Muscle layer of colon (tissue), 2 donors: Measurements from ENCODE around the gene SQOR.

Experiments
- H3K27ac ChIP-seq: one replicate; pipeline ENCODE4 v1.7.0; 2013; ENCODE audit warnings: low read depth, mild to moderate bottlenecking, low read length, moderate library complexity
- H3K27me3 ChIP-seq, 2 donors: one replicate each; pipeline ENCODE4 v1.7.0; 2013; ENCODE audit warnings: low read length in 2 of 2, mild to moderate bottlenecking in 2 of 2; ENCODE audit not compliant: insufficient read depth in 2 of 2, control insufficient read depth in 1 of 2
- H3K36me3 ChIP-seq: one replicate; pipeline ENCODE4 v1.7.0; 2013; ENCODE audit warnings: mild to moderate bottlenecking, low read length; ENCODE audit not compliant: insufficient read depth
- H3K4me1 ChIP-seq: one replicate; pipeline ENCODE4 v1.7.0; 2013; ENCODE audit warnings: mild to moderate bottlenecking, low read length; ENCODE audit not compliant: insufficient read depth
- H3K4me3 ChIP-seq, 2 donors: one replicate each; pipeline ENCODE4 v1.7.0; 2013; ENCODE audit warnings: low read length in 2 of 2, low read depth in 1 of 2, mild to moderate bottlenecking in 1 of 2, moderate library complexity in 1 of 2
- H3K9ac ChIP-seq: one replicate; pipeline ENCODE4 v1.7.0; 2013; ENCODE audit warnings: low read length
- H3K9me3 ChIP-seq: one replicate; pipeline ENCODE4 v1.7.0; 2013; ENCODE audit warnings: mild to moderate bottlenecking, low read length
- donor health status: abdominal sarcoma.
- donor health status: Adenocarcinoma of cecum.

Gene SQOR

DNA sequence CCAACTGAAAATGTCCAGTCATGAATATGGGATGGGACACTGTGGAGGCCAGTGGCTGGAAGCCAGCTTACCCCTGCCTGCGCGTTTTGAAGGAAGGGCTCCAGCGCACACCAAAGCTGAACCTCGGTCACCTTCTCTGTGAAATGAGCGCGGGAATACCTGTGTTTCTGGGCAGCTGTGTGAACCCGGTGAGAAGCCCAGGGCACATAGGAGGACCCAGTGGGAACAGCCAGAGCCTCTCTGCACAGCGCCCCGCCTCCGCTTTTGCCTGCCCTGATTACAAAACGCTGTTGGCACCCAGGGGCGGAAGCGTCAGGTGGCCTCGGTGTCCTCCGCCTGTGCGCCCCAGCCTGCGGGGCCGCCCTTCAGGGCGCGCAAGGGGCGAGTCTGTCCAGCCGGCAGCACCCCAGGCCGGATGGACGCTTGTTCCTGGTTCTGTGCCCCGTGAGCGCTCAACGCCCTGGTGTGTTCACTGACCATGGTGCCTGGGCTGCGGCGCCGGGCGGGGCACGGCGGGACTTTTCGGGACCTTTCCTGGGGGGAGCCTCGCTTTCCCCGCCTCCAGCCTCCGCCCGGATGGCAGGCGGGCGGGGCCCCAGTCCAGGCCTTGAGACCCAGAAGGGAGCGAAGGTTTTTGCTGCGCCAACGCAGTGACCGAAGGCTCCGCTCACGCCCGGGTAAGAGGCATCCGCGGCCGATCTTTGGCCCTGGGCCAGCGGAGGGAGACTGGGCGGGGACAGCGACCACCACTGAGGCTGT lies at the start of gene SQOR:
TSS of gene SQOR (plus strand) at position 598 of the 759 bp plus-strand sequence. CDS start 23,895 bp downstream, outside the sequence.
- Histone ChIP-seq H3K9ac (peak within 1 kb of the TSS; percentile 92), H3K4me1 (peaks cover 24% of the 10 kb centered on the region), H3K4me3 (peak within 1 kb of the TSS; percentile 72 to 95), H3K27ac (peak within 1 kb of the TSS; percentile 95), H3K36me3 (no peaks in the 10 kb centered on the region), H3K9me3 (no peaks in the 10 kb centered on the region), H3K27me3 (no peaks in the 10 kb centered on the region)

DNA sequence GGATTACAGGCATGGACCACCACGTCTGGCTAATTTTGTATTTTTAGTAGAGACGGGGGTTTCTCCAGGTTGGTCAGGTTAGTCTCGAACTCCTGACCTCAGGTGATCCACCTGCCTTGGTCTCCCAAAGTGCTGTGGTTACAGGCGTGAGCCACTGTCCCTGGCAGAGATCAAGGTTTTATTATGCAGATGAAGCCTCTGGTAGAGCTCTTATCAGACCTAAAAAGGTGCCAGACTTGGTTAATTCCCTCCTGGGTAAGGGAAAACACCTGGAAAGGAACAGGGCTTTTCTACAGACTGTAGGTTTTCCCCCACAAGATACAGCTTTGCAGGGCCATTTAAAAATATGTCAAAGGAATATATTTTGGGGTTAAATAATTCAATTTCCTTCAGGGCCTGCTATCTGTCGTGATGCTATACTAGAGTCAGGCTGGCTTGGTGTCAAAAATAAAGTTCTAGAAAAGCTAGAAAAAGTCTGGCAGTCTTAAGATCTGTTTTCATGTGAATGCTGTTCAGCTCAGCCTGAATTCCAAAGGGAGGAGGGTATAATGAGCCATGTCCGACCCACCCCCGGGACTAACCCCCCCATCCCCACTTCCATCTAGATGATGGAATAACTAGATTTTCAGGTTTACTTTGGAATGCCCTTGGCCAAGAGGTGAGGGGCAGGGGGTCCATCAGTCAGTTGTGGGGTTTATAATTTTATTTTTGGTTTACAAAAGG lies 49.6 kb upstream of the SQOR start:
- Histone ChIP-seq H3K4me3 (no peak overlapping the region), H3K27me3 (no peaks in the 10 kb centered on the region), H3K9me3 (no peaks in the 10 kb centered on the region), H3K36me3 (no peaks in the 10 kb centered on the region), H3K27ac (no peak overlapping the region), H3K9ac (no peak overlapping the region), H3K4me1 (peaks cover 31% of the 10 kb centered on the region)

DNA sequence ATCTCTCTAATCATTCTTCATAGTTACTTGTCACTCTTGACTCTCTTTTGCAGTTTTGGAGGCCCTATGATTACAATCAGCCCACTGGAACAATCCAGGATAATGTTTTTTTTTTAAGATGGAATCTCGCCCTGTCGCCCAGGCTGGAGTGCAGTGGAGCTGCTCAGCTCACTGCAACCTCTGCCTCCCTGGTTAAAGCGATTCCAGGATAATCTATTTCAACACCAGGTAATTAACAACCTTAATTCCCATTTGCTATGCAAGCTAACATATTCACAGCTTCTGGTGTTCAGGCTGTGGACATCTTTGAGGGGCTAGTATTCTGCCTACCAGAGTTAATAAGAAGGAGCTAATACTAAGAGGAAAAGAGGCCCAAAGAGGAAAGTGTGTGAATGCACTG lies 48.7 kb upstream of the SQOR start:
- Histone ChIP-seq H3K9me3 (no peaks in the 10 kb centered on the region), H3K4me1 (peaks cover 31% of the 10 kb centered on the region), H3K27me3 (no peaks in the 10 kb centered on the region), H3K9ac (peak overlapping the region; percentile 84), H3K36me3 (no peaks in the 10 kb centered on the region), H3K27ac (peak overlapping the region; percentile 92), H3K4me3 (peak overlapping the region; percentile 71 to 80)

DNA sequence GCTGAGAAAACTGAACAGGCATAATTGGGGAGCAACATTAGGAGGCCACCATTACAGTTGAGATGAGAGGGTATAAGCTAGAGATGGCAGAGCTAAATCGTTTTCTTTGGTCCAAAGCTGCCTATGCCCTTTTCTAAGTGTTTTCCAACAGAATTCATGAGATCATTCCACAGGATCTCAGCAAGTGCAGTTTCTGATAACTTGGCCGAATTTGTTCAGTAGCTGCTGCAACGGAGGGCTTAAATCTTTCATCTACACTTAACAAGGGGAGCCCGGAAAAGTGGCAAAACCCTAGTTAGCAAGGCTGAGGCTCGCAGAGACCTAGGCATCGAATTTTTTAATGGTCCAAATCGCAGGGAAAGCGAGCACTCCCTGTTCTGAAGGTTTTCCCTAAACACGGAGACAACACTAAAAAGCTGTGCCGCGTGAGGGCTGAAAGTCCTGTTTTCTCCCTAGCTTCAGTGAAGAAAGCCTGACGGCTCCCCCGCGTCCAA lies 48.2 kb upstream of the SQOR start:
- Histone ChIP-seq H3K27ac (peak overlapping the region; percentile 92), H3K4me1 (peaks cover 31% of the 10 kb centered on the region), H3K27me3 (no peaks in the 10 kb centered on the region), H3K36me3 (no peaks in the 10 kb centered on the region), H3K9ac (peak overlapping the region; percentile 84), H3K9me3 (no peaks in the 10 kb centered on the region), H3K4me3 (peak overlapping the region; percentile 71 to 80)

DNA sequence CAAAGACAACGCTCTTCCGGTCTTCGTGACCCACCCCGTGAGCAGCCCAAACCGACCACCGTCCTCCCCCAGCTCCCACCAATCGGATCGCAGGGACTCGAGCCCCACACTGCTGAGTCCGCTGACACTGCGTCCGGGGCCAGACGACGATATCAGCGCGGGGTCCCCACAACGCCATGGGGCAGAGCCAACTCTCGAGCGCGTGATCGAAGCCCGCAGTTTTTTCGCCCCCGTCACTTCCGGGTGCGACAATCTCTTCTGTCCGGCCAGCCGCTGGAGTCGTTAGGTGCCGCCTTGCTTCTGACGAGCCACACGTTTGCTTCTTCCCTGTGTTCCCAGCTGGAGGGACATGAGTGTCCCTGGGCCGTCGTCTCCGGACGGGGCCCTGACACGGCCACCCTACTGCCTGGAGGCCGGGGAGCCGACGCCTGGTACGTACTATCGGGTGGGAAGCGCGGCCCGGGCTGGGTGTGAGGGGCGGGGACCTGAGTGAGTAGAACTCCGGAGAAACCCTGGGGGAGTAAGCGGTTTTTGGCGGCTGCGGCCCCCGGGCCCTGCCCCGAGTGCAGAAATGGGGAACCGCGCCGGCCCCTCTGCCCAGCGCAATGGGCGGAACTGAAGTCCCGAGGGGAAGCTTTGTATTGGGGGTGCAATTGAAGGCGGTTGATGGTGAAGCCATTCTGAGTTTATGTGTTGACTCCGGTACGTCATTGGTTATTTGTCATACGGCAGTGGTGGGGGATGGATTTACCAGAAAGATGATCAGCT lies 47.5 kb upstream of the SQOR start, which contains the start of gene BLOC1S6:
TSS of gene BLOC1S6 (plus strand) at position 285 of the 768 bp plus-strand sequence. CDS start at position 350, 65 bp downstream.
- peak within 1 kb of the TSS; percentile 71 to 80 for H3K4me3 ChIP-seq
- peaks cover 31% of the 10 kb centered on the region for H3K4me1 ChIP-seq

DNA sequence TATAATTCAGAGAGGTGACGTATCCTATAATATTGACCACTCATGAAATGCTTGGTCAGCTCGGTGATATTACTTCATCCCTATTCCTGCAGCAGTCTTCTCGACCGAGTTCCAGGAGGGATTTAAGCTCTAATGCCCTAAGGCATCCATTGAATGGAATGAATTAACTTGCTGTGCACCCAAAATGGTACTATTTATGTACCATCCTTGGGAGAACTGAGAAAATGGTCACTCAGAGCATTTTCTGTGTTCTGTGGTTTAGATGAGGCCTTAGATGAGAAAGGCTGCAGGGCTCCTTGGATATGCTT lies 47.0 kb upstream of the SQOR start:
- Histone ChIP-seq H3K36me3 (peaks cover 7% of the 10 kb centered on the region), H3K9me3 (no peaks in the 10 kb centered on the region), H3K27me3 (no peaks in the 10 kb centered on the region), H3K9ac (peak overlapping the region; percentile 84), H3K4me1 (peaks cover 31% of the 10 kb centered on the region), H3K27ac (peak overlapping the region; percentile 92), H3K4me3 (peak overlapping the region; percentile 71 to 80)

More for the DNA sequence above, 47.5 kb upstream of the SQOR start, which contains the start of gene BLOC1S6:
- Histone ChIP-seq H3K9me3 (no peaks in the 10 kb centered on the region), H3K36me3 (peaks cover 1% of the 10 kb centered on the region), H3K27ac (peak within 1 kb of the TSS; percentile 92), H3K9ac (peak within 1 kb of the TSS; percentile 84), H3K27me3 (no peaks in the 10 kb centered on the region)

DNA sequence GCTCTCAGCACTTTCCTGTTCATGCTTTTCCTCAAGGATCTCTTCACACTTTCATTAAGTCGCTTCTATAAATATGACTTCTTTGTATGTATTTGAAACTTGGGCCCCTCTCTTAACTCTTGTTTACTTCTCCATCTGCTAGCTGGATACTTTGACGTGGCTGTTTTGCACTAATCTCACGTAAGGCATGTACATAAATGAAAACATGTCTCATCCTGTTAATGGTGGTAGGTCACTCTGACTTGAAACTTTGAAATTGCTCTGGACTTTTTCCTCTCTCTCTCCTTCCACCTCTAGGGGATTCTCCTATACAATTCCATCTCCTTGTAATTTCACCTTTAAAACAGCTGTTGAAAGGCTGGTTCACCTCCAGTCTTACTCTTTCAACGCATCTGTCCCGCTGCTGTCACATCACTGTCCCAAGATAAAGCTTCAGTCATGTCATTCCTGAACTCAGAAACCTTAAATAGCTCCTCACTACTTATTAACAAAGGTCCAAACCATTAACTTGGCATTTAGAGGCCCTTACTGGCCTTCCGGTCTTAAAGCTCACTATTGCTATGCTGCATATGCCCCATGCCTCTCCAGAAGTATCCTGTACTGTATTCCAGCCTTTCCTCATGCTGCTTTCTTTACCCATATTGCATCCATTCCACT lies 46.5 kb upstream of the SQOR start:
- peaks cover 7% of the 10 kb centered on the region for H3K36me3 ChIP-seq
- H3K27me3 ChIP-seq = no peaks in the 10 kb centered on the region
- peak overlapping the region; percentile 92 for H3K27ac ChIP-seq
- peak overlapping the region; percentile 71 to 80 for H3K4me3 ChIP-seq
- peak overlapping the region; percentile 84 for H3K9ac ChIP-seq
- peaks cover 31% of the 10 kb centered on the region for H3K4me1 ChIP-seq
- H3K9me3 ChIP-seq = no peaks in the 10 kb centered on the region

DNA sequence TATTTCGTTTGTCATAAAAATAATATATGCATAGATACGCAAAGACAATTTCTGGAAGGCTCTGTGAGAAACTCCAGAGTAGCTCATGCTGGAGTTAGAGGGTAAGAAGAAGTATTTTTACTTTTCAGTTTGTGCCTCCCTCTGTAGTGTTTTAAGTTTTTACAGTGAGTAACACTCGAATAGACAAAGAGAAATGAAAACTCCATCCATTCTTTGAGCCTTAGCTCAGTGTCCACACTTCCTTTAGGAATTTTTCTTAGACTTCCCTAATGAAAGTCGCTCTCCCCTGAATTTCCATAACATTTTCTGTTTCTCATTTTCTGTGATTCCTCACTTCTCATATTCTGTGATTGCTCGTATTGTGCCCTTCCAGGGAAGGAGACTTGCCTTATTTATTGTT lies 45.6 kb upstream of the SQOR start:
- Histone ChIP-seq H3K27ac (no peak overlapping the region), H3K9ac (peak overlapping the region; percentile 84), H3K4me1 (peaks cover 31% of the 10 kb centered on the region), H3K36me3 (peaks cover 7% of the 10 kb centered on the region), H3K9me3 (no peaks in the 10 kb centered on the region), H3K27me3 (no peaks in the 10 kb centered on the region), H3K4me3 (no peak overlapping the region)

DNA sequence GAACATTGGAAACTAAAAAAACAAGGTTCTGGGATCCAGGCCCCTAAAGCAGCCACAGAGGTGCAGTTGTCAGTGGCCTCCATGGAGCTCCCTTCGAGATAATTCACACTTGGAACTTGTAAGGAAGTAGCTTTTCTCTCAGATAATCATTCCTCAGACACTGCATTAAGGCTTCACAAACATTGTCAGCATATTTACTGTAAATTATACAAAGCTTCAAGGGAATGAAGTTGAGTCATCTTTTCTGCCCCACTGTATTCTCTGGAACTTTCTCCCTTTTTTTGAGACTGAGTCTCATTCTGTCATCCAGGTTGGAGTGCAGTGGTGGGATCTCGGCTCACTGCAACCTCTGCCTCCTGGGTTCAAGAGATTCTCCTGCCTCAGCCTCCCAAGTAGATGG lies 40.5 kb upstream of the SQOR start:
- Histone ChIP-seq H3K27me3 (no peaks in the 10 kb centered on the region), H3K4me1 (peaks cover 6% of the 10 kb centered on the region), H3K27ac (no peak overlapping the region), H3K9ac (no peak overlapping the region), H3K36me3 (peaks cover 27% of the 10 kb centered on the region), H3K4me3 (no peak overlapping the region), H3K9me3 (no peaks in the 10 kb centered on the region)

DNA sequence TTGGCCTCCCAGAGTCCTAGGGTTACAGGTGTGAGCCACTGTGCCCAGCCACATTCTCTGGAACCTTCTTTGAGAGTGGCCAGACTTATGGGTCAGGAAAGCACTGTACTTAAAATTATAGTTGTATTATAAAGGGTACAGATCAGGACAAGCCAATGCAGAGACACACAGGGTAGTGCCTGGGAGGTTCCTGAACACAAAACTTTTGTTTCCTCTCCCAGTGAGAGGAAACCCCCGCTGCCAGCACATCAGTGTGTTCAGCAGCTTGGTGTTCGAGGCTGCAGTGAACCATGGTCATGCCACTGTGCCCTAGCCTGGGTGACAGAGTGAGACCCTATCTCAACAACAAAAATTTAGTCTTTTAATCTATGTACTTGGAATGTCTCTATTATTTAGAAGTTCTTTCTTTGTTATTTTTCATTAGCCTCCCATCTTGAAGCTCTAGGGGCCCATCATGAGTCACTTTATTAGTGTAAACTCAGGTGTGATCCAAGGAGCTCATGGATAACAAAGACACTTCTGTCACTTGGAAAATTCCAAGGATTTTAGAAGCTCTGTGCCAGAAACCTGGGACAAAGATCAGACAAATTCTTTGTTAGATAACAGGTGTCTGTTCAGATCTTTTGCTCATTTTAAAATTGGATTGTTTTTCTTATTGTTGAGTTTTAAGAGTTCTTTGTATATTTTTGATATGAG lies 39.8 kb upstream of the SQOR start:
- Histone ChIP-seq H3K4me1 (no peaks in the 10 kb centered on the region), H3K9me3 (no peaks in the 10 kb centered on the region), H3K4me3 (no peak overlapping the region), H3K27me3 (no peaks in the 10 kb centered on the region), H3K36me3 (peaks cover 27% of the 10 kb centered on the region), H3K9ac (no peak overlapping the region), H3K27ac (no peak overlapping the region)
